Fibroblast of pulmonary artery (primary cell): ENCODE data around the gene MRPL52.

Experiments used
- DNase-seq: peaks from one replicate; pipeline ENCODE4 v3.0.0-alpha.2; 2010; ENCODE audit warnings: low read depth
- H3K4me3 ChIP-seq: replicated peaks from 2 replicates; pipeline ENCODE4 v1.5.1; 2011; ENCODE audit warnings: low read depth, mild to moderate bottlenecking, control low read depth, low read length, moderate library complexity
- CTCF ChIP-seq: IDR thresholded peaks from 2 replicates; pipeline ENCODE4 v1.5.1; 2011; ENCODE audit warnings: mild to moderate bottlenecking, control low read depth, low read length, inconsistent platforms; ENCODE audit errors: missing control alignments

Gene MRPL52

GRCh38 chr14:22829661-22830442 lies at the start of gene MRPL52:
Gene MRPL52 (plus strand): TSS chr14:22829887. CDS start chr14:22829913, 26 bp downstream.
- DNase-seq = peak; percentile 87
- H3K4me3 ChIP-seq = peak within 1 kb of the TSS; percentile 67
- TF ChIP-seq CTCF = no peak

- TF ChIP-seq CTCF = no peak
- peak; percentile 65 for DNase-seq
- no peak overlapping the region for H3K4me3 ChIP-seq
These were observed 49.5 kb upstream of the MRPL52 start for GRCh38 chr14:22780105-22780679.

- TF ChIP-seq CTCF = no peak
- H3K4me3 ChIP-seq = no peak overlapping the region
- no peak for DNase-seq
These were observed 48.8 kb upstream of the MRPL52 start for GRCh38 chr14:22780941-22781300.

- no peak for TF ChIP-seq CTCF
These were observed 48.2 kb upstream of the MRPL52 start for GRCh38 chr14:22781301-22781991.

DNA sequence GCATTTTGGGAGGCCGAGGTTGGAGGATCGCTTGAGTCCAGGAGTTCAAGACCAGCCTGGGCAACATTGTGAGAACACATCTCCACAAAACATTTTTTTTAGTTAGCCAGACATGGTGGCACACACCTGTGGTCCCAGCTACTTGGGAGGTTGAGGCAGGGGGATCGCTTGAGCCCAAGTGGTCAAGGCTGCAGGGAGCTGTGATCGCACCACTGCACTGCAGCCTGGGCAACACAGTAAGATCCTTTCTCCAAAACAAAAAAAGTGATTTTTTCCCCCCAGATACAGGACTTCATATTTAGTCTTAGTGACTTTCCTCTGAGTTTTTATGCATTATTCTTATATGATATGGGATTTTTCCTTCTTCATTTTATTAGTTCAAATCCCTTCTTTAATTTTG lies 43.0 kb upstream of the MRPL52 start:
- TF ChIP-seq CTCF = no peak
- no peak overlapping the region for H3K4me3 ChIP-seq
- no peak for DNase-seq

More at GRCh38 chr14:22781301-22781991, 48.2 kb upstream of the MRPL52 start:
- DNase-seq = no peak
- H3K4me3 ChIP-seq = no peak overlapping the region

GRCh38 chr14:22791301-22791700 lies 38.4 kb upstream of the MRPL52 start:
- TF ChIP-seq CTCF = no peak
- peak; percentile 31 for DNase-seq
- H3K4me3 ChIP-seq = no peak overlapping the region
